NCI-H226 (cell line): ENCODE measurements around the gene AUTS2.

ENCODE experiments used
- DNase-seq: peaks from one replicate; pipeline ENCODE4 v3.0.0-alpha.2; 2015

AUTS2 gene

DNA sequence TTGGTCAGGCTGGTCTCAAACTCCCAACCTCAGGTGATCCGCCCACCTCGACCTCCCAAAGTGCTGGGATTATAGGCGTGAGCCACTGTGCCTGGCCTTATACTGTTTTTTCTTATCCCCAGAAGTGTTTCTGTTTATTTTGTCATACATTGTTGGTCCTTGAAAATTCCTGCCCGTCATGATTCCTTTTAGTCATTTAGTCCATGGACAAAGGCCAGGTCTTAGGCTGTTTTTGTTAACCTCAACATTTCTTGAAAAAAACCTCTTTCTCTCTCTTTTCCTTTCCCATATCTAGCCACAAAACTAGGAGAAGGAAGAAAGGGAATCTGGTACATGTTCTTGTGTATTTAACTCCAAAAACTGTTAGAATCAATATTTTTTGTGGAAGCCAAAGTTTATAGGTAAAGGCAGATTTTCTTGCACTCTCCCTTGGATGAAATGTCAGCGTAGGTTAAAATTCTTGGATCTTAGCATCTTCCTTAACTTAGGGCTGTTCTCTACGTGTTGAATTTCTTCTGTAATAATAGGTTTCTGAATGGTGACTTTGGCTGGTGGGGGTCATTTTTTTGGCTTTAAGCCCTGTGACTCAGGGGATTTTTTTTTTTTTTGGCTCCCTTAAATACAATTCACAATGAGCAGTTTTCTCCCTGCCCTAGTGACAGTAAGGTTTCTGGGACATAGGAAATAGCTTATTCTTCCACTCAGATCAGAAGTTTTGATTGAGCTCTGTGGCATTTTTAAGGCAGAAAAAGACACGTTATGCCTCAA lies 500.8 kb downstream of the AUTS2 start:
- no peak for DNase-seq

DNA sequence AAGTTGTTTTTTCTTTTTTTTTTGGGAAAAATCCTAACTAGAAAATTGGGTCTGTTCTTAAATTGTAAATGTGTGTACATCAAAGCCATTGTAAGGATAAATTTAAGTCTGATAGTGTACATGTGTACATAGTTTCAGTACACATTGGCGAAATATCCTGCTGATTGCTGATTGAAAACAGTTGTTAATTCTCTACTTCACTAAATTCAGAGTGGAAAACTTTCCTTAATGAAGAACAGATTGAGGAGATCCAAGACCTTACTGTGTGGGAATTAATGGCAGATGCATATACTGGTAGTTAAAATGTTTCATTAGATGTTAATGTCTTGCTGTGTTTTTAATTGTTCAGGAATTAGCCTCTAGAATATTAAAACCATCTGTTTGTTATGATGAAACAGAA lies 506.0 kb downstream of the AUTS2 start:
- DNase-seq, result no peak

DNA sequence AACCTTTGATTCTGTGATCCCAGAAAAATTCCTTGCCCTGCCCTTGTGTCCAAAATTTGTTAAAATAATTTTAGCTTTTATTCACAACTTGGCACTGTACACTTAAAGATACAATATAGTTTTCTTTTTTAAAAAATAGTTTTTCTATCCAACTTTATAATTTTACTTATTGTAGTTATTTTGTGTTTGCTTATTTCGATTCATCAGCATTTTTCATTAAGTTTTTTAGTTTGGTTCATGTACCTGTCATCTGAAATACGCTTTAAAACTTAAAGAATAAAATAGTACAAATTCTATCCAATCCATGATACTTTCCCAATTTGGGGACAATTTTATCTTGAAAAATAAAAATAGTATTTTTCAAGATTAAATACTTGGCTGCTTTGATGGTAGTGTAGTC lies 514.8 kb downstream of the AUTS2 start:
- DNase-seq, result no peak

DNA sequence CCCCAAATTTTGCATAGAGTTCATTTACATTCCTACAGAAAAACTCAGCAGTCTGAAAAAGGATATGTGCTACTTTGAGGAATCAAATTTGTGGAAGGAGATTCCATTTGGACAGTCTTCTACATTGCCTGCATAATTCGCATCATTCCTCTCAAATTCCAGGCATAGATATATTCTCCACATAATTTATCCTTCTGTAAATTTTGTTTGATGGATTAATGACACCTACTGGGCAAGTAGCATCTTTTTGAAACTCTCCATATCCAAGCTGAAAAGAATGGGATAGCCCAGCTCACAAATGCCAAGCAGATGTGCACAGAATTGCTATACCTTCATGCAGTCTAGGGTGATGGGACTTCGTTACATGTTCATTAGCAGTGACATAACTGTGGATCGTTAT lies 515.3 kb downstream of the AUTS2 start:
- DNase-seq, result no peak

DNA sequence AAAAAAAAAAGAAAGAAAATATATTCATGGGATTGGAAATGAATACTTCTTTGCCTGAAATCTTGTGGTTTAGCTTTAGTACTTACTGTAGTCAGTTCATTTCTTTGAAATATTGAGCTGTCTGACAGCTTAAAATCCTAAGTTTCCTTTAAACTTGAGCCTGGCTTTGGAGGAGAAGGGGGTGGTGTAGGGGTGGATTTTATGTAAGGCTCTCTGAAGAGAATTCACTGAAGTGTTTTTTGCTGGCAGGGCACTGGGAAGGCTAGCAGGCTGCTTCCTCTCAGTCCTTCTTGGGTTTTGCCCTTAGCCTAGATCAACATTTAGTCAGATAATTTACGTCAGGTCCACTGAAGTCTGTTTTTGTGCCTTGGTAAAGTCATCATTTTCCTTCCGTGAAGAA lies 516.5 kb downstream of the AUTS2 start:
- DNase-seq, result no peak

DNA sequence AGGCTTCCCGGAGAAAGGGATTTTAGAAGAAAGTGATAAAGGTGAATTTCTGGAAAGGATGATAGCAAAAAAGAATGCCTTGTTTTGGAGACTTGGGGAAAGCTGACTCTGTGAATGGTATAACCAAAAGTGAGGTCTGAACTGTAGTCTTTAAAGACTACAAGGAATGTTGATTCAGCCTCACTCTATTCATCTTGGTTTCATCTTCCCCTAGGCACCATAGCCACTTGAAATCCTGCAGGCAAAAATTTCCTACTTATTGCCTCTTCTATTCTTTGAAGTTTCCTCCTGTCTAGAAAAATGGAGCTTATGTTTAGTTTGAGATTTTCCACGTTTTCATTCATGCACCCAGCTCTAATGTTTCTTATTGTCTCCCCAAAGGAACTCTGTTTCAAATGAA lies 518.0 kb downstream of the AUTS2 start:
- DNase-seq, result no peak

DNA sequence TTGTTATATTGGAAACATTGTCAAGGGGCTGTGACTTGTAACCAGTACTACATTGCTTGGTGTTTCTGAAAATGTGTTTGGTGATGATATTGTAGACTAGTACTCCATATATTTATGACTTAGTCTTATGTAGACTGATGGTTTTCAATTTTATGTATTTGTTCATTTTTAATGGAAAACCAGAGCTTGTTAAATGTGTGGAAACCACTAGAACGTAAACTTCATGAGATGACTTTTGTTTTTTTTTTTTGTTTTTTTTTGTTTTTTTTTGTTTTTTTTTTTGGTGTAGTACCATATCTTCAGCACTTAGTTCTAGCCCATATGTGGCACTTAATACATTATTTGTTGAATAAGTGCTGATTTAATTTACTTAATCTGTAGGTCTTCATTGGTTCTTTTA lies 518.6 kb downstream of the AUTS2 start:
- DNase-seq, result no peak

DNA sequence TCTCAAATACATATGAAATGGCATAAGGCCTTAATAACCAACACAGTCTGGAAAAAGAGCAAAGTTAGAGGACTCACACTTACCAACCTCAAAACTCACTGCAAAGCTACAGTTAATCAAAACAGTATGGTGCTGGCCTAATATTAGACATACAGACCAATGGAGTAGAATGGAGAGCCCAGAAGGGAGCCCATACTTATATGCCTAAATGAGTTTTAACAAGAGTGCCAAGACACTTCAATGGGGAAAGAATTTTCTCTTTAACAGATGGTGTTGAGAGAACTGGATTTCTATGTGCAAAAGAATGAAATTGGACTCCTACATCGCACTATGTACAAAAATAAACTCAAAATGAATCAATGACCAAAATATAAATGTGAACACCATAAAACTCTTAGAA lies 522.6 kb downstream of the AUTS2 start:
- DNase-seq, result no peak

DNA sequence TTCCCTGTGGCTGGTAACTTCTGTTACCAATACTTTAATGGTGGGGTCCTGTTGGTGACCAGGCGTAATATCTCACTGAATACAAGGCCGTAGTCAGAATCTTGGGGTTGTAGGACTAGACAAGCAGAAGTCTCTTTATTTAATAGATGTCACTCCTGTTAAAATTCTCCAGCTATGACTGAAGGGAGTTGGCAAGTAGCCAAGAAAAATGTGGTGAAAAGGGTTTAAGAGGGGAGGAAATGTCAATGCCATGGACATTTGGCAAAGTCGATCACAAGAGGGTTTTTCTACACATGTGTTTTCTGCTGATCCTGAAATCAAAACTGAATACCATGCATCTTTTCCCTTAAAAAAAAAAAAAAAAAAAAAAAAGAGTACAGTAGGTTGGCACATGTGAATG lies 533.5 kb downstream of the AUTS2 start:
- DNase-seq, result no peak

DNA sequence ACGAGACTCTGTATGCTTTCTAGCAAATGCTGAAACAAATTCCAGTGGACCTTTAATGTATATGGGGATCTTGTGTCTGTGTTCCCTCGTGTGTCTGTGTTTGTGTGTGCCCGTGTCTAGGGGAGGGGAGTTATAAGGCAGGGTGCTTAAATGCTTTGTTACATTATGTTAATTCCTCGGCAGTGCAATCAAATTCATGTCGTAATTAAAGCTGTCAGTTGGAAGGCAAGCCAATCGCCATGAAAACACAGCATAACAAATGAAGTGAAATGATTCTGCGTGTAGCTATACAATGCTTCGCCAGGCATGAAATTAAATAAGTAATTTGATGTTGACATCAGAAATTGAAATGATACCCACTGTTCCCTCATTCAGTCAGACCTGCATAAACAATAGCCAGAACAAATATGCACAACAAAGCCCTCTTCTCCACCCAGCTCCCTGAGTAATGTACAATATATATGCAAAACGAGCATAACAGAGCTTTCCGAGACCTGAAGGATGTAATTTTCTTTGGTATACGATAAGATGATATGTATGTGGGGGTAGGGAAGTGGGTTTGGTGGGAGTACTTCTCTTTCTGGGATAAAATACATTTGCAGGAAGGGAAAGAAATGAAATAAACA lies 534.1 kb downstream of the AUTS2 start:
- no peak for DNase-seq

DNA sequence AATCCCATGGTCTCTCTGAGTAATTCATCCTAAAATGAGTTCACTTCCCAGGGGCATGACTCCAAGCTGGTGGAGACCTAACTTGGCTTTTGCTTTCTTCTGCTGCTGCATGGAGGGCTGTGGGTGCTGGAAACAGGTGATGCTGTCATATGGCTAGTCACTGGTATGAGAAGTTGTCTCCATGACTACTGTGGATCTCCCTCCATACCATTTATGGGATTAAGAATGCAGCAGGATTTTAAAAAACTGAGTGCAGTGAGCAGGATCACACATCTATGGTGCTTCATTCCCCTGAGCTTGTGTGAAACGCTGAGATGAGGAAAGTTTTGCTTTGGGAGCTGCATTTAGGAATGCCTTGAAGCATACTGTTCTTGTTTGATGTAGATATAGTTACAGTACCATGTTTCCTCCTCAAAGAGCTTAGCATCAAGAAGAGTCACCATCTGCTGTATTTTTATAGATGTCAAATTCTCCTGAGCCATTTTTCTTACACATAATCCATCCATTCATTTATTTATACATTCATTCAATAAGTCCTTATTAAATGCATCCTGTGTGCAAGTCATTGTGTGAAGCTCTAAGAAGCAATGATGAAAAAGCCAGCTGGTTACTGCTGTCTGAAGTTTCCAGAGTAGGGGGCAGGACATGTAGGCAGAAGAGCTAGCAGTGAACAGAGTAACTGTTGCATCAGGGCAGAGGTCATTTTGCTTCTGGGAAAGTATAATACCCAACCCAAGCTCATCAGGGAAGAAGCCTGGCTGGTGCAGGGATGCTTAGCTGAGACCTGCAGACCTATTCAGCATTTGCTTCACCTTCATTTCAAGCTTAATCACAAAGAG lies 534.8 kb downstream of the AUTS2 start:
- DNase-seq, result no peak

DNA sequence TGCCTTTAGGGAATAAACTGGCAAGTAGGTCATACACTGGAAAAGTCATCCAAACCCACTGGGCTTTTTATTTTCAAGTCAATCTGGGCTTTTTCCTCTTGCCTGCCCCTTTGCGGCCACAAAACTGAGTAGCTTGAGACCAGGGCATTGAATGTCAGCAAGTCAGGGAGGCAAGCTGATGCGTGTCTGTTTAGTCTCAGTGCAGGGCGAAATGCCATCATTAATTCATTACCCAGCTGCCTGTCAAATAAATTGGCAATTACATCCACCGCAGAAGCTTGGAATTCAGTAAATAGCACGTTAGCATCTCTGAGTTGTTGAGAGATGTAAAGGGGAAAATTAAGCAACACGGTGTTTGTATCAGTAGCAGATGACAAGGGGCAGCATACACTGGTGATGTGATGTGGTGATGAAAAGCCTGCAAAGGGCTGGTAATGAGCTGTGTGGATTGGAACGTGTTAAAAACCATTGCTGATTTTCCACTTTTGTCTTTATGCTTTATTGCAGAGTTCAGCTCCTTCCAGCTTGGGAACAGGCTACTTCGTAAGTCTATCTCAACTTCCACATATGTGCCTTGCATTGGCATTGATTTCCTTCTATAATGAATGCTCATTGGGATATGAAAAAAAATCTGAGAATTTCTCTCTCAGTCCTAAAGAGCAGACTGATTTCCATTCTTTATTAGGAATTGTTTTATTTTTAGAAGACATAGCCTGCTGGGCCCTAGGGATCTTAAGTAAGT lies 535.9 kb downstream of the AUTS2 start:
- no peak for DNase-seq

DNA sequence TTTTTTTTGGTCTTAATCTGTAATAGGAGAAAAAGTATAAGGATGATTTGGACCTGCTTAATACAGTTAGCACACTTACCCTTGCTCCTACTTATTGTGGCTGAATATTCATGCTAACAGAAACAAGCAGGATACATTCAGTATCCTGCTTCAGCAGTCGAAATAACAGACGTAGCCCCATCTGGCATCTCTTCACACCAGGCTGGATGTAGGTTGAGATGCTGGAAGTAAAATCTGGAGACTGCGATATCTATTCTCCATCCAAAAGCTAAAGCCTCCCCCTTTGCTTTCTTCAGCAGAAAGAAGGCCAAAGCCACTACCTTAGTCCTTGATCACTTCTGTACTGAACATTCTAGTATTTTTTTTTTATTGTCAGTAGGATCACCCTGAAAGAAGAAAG lies 537.4 kb downstream of the AUTS2 start:
- no peak for DNase-seq

DNA sequence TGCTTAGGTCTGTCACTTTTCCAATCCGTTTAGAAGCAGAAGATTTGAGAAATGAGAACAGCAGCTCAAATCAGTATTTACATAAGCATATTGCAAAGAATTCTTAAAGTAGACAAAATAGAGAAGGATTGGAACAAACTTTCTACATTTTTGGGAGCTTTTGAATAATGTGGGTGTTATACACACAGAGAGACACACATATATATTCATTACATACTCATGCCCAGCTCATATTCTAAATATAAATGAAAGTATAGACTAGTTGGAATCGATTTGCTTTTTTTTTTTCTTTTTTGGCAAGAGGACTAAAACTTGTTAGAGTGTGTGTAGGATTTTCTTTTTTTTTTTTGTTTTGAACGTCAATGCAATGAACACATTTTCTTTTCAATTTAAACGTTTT lies 538.9 kb downstream of the AUTS2 start:
- DNase-seq, result no peak

DNA sequence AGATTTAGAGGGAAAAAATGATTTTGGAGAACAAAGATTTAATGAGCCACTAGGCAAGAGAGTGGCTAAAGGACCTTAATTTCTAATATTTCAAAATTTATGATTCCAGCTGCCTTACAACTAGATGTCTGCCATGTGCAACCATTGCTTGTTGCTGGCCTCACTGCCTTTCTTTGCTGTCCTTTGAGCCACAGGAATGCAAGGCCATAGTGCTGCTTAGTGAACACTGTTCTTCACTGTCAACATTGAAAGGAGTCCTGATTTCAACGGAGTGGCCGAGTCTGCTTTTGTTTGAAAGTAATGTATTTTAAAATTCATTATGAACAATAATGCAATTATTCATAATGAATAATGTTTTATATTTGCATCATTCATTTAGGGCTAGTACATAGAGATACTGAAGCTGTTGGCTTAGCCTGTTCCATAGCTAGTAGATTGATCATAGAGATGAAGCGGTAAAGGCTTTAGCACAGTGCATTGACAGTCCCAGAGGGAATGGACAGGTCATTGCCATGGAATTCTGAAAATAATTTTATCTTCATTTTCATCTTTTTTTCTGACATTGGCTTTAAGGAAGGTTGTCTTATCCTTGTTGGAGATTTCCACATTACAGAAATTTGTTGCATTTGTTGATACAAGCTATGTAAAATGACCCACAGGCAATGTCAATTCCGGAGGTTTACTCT lies 544.1 kb downstream of the AUTS2 start:
- DNase-seq, result no peak

DNA sequence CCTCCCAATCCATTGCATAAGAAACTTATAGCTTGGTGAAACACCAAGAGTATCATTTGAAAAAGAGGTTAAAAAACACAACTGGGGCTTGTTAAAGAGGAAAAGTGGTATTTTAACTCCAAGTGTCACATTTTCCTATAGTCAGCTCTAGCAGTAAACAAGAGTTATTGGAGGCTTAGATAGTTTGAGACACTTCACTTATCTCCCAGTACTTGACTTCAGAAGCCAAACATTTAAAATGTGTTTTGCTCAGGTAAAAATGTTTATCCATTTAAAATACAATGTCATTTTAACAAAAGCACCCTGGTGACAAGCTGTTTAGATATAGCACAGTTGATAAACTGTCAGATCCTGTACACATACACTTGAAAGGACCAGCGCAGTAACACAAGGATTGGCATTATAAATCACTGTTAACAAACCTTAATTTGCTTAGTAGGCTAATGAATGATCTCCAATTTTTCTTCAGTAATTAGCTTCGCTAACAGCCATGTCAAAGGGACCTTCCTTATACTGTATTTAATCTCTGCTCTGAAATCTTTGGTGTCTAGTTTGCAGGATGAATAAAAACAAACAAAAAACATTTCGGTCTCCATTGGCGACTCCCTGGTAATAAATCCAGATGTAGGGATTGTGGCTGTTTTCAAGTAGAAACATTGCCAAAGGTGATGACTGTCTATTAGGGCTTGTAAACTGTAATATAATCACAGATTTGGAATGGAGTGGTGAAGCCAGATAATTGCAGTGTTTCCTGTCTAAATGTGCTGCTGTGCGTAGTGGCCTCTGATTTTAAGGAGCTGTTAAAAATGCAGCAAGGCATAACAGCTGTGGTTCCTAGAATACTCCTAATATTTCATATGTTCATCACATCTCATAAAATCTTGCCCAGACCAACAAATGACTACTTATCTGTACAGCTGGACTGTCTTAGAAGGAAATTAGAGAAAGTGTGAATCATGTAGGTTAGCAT lies 545.1 kb downstream of the AUTS2 start:
- DNase-seq, result no peak

DNA sequence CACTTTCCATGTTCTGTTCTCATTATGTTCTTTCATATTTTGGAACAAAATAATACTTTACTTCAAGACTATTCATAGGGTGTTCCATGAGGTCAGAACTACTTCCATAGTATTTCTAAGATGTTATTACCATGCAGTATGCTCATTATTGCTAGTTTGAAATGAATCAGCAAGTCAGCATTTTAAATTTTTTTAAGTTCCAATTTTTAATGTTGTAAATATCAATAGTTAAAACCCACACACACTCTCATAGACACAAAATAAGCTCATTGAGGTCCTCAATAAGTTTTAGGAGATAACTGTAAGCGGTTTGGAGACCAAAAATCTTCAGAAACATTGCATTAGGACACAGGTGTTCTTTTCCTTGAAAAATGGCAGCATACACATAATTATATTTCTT lies 550.7 kb downstream of the AUTS2 start:
- DNase-seq, result no peak

DNA sequence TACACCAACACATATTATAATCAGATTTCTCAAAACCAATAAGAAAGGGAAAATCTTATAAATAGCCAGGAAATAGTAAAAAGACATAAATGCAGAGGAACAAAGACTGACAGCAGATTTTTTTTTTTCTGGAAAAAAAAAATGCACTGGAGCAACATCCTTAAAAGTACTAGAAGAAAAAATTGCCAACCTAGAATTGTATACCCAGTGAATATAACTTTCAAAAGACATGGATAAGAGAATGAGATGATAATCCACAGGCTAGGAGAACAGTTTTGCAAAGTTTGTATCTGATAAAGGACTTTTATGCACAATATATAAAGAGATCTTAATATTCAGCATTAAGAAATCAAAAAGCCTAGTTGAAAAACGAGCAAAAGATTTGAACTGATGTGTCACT lies 554.0 kb downstream of the AUTS2 start:
- DNase-seq, result no peak

DNA sequence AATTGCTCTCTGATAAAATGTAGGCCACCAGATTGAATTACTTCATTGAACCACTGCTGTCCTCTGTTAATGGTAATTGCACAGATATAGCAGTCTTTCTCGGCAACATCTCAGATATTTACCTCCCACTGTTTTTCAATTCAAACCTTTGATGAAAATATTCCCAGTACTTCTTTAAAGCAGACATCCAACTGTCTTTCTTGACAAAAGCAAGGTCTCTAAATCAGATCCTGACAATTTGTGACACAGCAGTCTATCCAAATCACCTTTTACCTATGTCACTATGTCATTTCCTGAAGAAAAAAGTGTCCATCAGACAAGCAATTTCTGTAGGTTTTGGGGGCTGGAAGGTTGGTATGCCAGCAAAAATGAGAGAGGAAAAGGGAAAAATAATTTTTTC lies 555.7 kb downstream of the AUTS2 start:
- DNase-seq, result no peak

DNA sequence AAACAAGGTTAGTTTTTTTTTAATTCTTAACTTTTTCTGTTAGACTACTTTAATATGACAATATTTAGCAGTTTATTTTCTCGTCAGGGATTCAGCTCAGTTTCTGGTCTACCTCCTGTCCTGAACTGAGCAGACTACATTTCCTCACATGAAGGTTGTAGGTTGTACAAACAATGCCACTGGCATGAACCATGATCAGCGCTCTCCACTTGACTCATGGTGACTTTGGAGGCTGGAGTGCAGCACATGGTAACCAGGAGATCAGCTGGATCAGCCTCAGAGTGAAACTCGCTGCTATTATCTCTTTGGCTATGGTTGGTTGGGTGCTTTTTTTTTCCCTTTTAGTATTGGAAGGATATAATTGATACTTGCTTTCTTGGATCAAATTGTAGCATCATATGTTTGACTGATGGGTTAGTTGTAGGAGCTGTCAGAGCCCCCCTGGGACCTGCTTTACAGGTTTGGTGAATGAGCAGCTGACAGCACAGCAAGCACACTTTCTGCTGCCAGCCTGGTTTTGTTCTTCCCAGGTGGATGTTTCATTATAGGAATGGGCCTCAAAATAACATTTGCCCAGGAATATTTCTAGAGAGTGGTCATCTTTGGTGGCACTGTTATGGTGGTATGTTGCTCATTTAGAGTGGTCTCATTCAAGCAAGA lies 556.4 kb downstream of the AUTS2 start:
- DNase-seq, result no peak

DNA sequence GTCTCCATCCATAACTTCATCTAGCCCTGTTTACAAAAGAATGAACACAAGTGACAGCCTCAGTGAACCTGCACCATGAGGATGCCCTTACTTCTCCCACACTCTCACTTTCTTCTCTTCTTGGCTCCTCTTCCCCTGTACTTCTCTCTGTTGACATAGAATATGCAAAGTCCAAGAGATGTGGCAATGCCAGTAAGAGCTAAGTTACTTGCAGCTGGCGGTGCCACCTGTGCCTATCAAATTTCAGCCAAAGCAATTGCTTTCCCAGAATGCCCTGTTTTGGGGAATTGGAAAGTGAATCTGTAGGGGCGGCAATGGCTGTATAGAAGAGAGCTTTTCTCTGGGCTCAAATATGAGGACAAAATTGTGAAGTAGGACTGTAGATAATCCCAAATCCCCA lies 557.8 kb downstream of the AUTS2 start:
- DNase-seq, result no peak
